Natural killer cell treated with Interleukin-12 subunit alpha and Interleukin-12 subunit beta and Interleukin-15 and Interleukin-18, amount 100 ng/mL, for 72 hours (primary cell): ENCODE data around the gene HSF4. TPM values are rescaled to one million over a fixed set of nuclear protein-coding genes. Genes with fewer than 3 reads are reported as not detected.

ENCODE experiments used
- ATAC-seq, 2 donors: fragments of 150-1000 bp; cut with Tn5 transposase in 1 of 2; sonication (Bioruptor Pico), chemical (Tn5 transposase) in 1 of 2; 2 replicates each; pipeline ENCODE4 v1.10.0; 2021
- DNase-seq: peaks from one replicate; pipeline ENCODE4 v3.0.0; 2022; ENCODE audit warnings: low spot score
- H3K27ac Mint-ChIP-seq, 2 donors: 1 replicate in 1 of 2; 2 replicates in 1 of 2; pipeline ENCODE4 v1.8.0; 2022; ENCODE audit warnings: mixed read lengths in 2 of 2, mild to moderate bottlenecking in 1 of 2, moderate library complexity in 1 of 2
- H3K27me3 Mint-ChIP-seq, 2 donors: 1 replicate in 1 of 2; 2 replicates in 1 of 2; pipeline ENCODE4 v1.8.0; 2022; ENCODE audit warnings: mixed read lengths in 2 of 2
- H3K36me3 Mint-ChIP-seq: one replicate; pipeline ENCODE4 v1.8.0; 2022; ENCODE audit warnings: mixed read lengths
- H3K4me1 Mint-ChIP-seq, 2 donors: 1 replicate in 1 of 2; 2 replicates in 1 of 2; pipeline ENCODE4 v1.8.0; 2022; ENCODE audit warnings: low read depth in 2 of 2, mixed read lengths in 2 of 2, mild to moderate bottlenecking in 1 of 2
- H3K4me3 Mint-ChIP-seq: one replicate; pipeline ENCODE4 v1.8.0; 2022; ENCODE audit warnings: mixed read lengths
- H3K9me3 Mint-ChIP-seq: 2 replicates; pipeline ENCODE4 v1.8.0; 2022; ENCODE audit warnings: mixed read lengths
- total RNA-seq, 2 donors: library from RNA; stranded (reverse); gene quantifications; one replicate each; pipeline ENCODE4 v1.2.3, GENCODE V29; 2022

HSF4 gene
- total RNA-seq, 2 donors from 2014 or later = 17.2 to 19.4 TPM

- Mint-ChIP-seq H3K9me3 (no peaks in the 10 kb centered on the region), H3K27ac (no peak overlapping the region), H3K4me1 (peaks cover 17 to 21% of the 10 kb centered on the region in 2 donors), H3K36me3 (no peaks in the 10 kb centered on the region), H3K4me3 (no peak overlapping the region), H3K27me3 (peaks cover 7 to 9% of the 10 kb centered on the region in 2 donors)
- DNase-seq = no peak
- ATAC-seq = no peak
These were observed 15.6 kb downstream of the HSF4 start for GRCh38 chr16:67180166-67180565.

- no peak for DNase-seq
- ATAC-seq = no peak
- Mint-ChIP-seq H3K36me3 (no peaks in the 10 kb centered on the region), H3K27ac (no peak overlapping the region), H3K4me3 (no peak overlapping the region), H3K9me3 (no peaks in the 10 kb centered on the region), H3K27me3 (peaks cover 7 to 14% of the 10 kb centered on the region in 2 donors), H3K4me1 (peaks cover 23 to 24% of the 10 kb centered on the region in 2 donors)
These were observed 16.8 kb downstream of the HSF4 start for GRCh38 chr16:67181346-67181745.

- ATAC-seq (no peak), DNase-seq (no peak)
- peaks cover 5 to 10% of the 10 kb centered on the region in 2 donors for H3K27me3 Mint-ChIP-seq
- no peak overlapping the region for H3K27ac Mint-ChIP-seq
- H3K9me3 Mint-ChIP-seq = no peaks in the 10 kb centered on the region
- H3K4me3 Mint-ChIP-seq = no peak overlapping the region
- peaks cover 20% of the 10 kb centered on the region in 2 donors for H3K4me1 Mint-ChIP-seq
- H3K36me3 Mint-ChIP-seq = no peaks in the 10 kb centered on the region
These were observed 17.7 kb downstream of the HSF4 start for GRCh38 chr16:67182288-67182687.

GRCh38 chr16:67183284-67183626, 18.7 kb downstream of the HSF4 start:
- DNase-seq (no peak), ATAC-seq (no peak)
- H3K4me3 Mint-ChIP-seq = no peak overlapping the region
- no peaks in the 10 kb centered on the region for H3K36me3 Mint-ChIP-seq
- H3K9me3 Mint-ChIP-seq = no peaks in the 10 kb centered on the region
- H3K27me3 Mint-ChIP-seq = peaks cover 0 to 5% of the 10 kb centered on the region in 2 donors
- H3K4me1 Mint-ChIP-seq = peaks cover 14% of the 10 kb centered on the region in 2 donors
- no peak overlapping the region for H3K27ac Mint-ChIP-seq

GRCh38 chr16:67183627-67184452, 19.3 kb downstream of the HSF4 start, which contains the start of gene MATCAP1:
Gene MATCAP1, minus strand, starts transcription at chr16:67183963. Its CDS starts 3,353 bp downstream, at chr16:67180610.
- H3K36me3 Mint-ChIP-seq = no peaks in the 10 kb centered on the region
- peaks cover 10% of the 10 kb centered on the region in 2 donors for H3K4me1 Mint-ChIP-seq
- H3K4me3 Mint-ChIP-seq = peak within 1 kb of the TSS; percentile 85
- DNase-seq (peak; percentile 95), ATAC-seq (peak; percentile 97)
- peaks cover 0 to 5% of the 10 kb centered on the region in 2 donors for H3K27me3 Mint-ChIP-seq
- no peak within 1 kb of the TSS for H3K27ac Mint-ChIP-seq
- no peaks in the 10 kb centered on the region for H3K9me3 Mint-ChIP-seq

- Mint-ChIP-seq H3K36me3 (no peaks in the 10 kb centered on the region), H3K4me1 (peaks cover 8% of the 10 kb centered on the region in 2 donors), H3K27me3 (peaks cover 0 to 5% of the 10 kb centered on the region in 2 donors), H3K27ac (no peak overlapping the region), H3K4me3 (peak overlapping the region; percentile 85), H3K9me3 (no peaks in the 10 kb centered on the region)
- ATAC-seq (no peak), DNase-seq (no peak)
These were observed 20.0 kb downstream of the HSF4 start for GRCh38 chr16:67184453-67184994.

- H3K27me3 Mint-ChIP-seq = peaks cover 0 to 5% of the 10 kb centered on the region in 2 donors
- peak; percentile 86 for DNase-seq
- peak; percentile 41 to 43 for ATAC-seq
- no peaks in the 10 kb centered on the region for H3K36me3 Mint-ChIP-seq
- no peaks in the 10 kb centered on the region for H3K9me3 Mint-ChIP-seq
- H3K4me3 Mint-ChIP-seq = peak overlapping the region; percentile 85
- H3K4me1 Mint-ChIP-seq = peaks cover 8% of the 10 kb centered on the region in 2 donors
- peak overlapping the region; percentile 19 to 80 for H3K27ac Mint-ChIP-seq
These were observed 20.6 kb downstream of the HSF4 start for GRCh38 chr16:67184995-67185650.

GRCh38 chr16:67185651-67186134, 21.1 kb downstream of the HSF4 start:
- H3K9me3 Mint-ChIP-seq = no peaks in the 10 kb centered on the region
- peak overlapping the region; percentile 19 to 80 for H3K27ac Mint-ChIP-seq
- H3K4me1 Mint-ChIP-seq = peaks cover 8% of the 10 kb centered on the region in 2 donors
- peaks cover 0 to 5% of the 10 kb centered on the region in 2 donors for H3K27me3 Mint-ChIP-seq
- peak overlapping the region; percentile 85 for H3K4me3 Mint-ChIP-seq
- ATAC-seq = no peak
- no peak for DNase-seq
- H3K36me3 Mint-ChIP-seq = no peaks in the 10 kb centered on the region

- H3K9me3 Mint-ChIP-seq = no peaks in the 10 kb centered on the region
- H3K27ac Mint-ChIP-seq = no peak overlapping the region
- peaks cover 0 to 5% of the 10 kb centered on the region in 2 donors for H3K27me3 Mint-ChIP-seq
- peaks cover 12 to 13% of the 10 kb centered on the region in 2 donors for H3K4me1 Mint-ChIP-seq
- H3K4me3 Mint-ChIP-seq = no peak overlapping the region
- H3K36me3 Mint-ChIP-seq = no peaks in the 10 kb centered on the region
- DNase-seq (no peak), ATAC-seq (no peak)
These were observed 22.0 kb downstream of the HSF4 start for GRCh38 chr16:67186550-67186950.

- no peak overlapping the region for H3K27ac Mint-ChIP-seq
- no peaks in the 10 kb centered on the region for H3K36me3 Mint-ChIP-seq
- DNase-seq = no peak
- H3K9me3 Mint-ChIP-seq = no peaks in the 10 kb centered on the region
- ATAC-seq = no peak
- H3K4me3 Mint-ChIP-seq = no peak overlapping the region
- H3K27me3 Mint-ChIP-seq = peaks cover 0 to 5% of the 10 kb centered on the region in 2 donors
- peaks cover 16 to 17% of the 10 kb centered on the region in 2 donors for H3K4me1 Mint-ChIP-seq
These were observed 22.8 kb downstream of the HSF4 start for GRCh38 chr16:67187175-67187890.

GRCh38 chr16:67188323-67188722, 23.8 kb downstream of the HSF4 start:
- H3K36me3 Mint-ChIP-seq = no peaks in the 10 kb centered on the region
- ATAC-seq = no peak
- no peak overlapping the region for H3K27ac Mint-ChIP-seq
- no peaks in the 10 kb centered on the region for H3K9me3 Mint-ChIP-seq
- H3K27me3 Mint-ChIP-seq = peaks cover 0 to 5% of the 10 kb centered on the region in 2 donors
- H3K4me1 Mint-ChIP-seq = peaks cover 23% of the 10 kb centered on the region in 2 donors
- no peak for DNase-seq
- no peak overlapping the region for H3K4me3 Mint-ChIP-seq

- Mint-ChIP-seq H3K4me1 (peaks cover 27 to 28% of the 10 kb centered on the region in 2 donors), H3K36me3 (no peaks in the 10 kb centered on the region), H3K27me3 (peaks cover 0 to 5% of the 10 kb centered on the region in 2 donors), H3K9me3 (no peaks in the 10 kb centered on the region), H3K27ac (no peak overlapping the region), H3K4me3 (no peak overlapping the region)
- ATAC-seq (no peak), DNase-seq (no peak)
These were observed 24.3 kb downstream of the HSF4 start for GRCh38 chr16:67188798-67189197.

GRCh38 chr16:67190041-67190440, 25.5 kb downstream of the HSF4 start, which contains the start of gene EXOC3L1:
Gene EXOC3L1, minus strand, starts transcription at chr16:67190136. Its CDS starts 460 bp downstream, at chr16:67189676.
- DNase-seq (no peak), ATAC-seq (no peak)
- Mint-ChIP-seq H3K27ac (peak within 1 kb of the TSS in 1 of 2 donors; percentile 54), H3K27me3 (peaks cover 0 to 5% of the 10 kb centered on the region in 2 donors), H3K4me1 (peaks cover 30 to 31% of the 10 kb centered on the region in 2 donors), H3K9me3 (no peaks in the 10 kb centered on the region), H3K36me3 (no peaks in the 10 kb centered on the region), H3K4me3 (no peak within 1 kb of the TSS)
